ENCODE data around the gene IGF2BP2.

DNA sequence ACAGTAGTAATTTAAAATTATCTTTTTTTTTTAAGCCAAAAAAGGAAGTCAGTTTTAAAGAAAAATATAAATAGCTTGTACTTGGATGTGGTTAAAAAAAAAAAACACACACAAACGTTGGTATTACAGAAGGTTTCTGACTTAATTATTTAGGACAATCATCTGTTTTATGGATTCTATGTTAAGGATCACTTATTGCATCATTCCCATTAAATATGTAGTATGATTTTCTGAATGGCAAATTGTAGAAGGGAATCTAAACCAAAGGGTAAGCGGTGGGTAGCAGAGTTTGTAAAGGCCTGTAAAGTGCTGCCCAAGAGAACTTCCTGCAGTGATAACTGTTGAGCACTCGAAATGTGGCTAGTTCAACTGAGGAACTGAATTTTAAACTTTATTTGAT lies 230.8 kb downstream of the IGF2BP2 start:
- TF ChIP-seq BACH2 (CRISPR knock-in tag; IDR thresholded peaks at IDR 0.05; ENCODE audit: borderline replicate concordance) (no peak), RARB (CRISPR knock-in tag; IDR thresholded peaks at IDR 0.05) (no peak), ISL1 (CRISPR knock-in tag; IDR thresholded peaks at IDR 0.05) (no peak)
- TF ChIP-seq, protein P1, sequence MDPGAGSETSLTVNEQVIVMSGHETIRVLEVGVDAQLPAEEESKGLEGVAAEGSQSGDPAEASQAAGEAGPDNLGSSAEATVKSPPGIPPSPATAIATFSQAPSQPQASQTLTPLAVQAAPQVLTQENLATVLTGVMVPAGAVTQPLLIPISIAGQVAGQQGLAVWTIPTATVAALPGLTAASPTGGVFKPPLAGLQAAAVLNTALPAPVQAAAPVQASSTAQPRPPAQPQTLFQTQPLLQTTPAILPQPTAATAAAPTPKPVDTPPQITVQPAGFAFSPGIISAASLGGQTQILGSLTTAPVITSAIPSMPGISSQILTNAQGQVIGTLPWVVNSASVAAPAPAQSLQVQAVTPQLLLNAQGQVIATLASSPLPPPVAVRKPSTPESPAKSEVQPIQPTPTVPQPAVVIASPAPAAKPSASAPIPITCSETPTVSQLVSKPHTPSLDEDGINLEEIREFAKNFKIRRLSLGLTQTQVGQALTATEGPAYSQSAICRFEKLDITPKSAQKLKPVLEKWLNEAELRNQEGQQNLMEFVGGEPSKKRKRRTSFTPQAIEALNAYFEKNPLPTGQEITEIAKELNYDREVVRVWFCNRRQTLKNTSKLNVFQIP (CRISPR knock-in tag; IDR thresholded peaks at IDR 0.05; ENCODE audit: borderline replicate concordance, low read depth): no peak
- TF ChIP-seq, protein P2, sequence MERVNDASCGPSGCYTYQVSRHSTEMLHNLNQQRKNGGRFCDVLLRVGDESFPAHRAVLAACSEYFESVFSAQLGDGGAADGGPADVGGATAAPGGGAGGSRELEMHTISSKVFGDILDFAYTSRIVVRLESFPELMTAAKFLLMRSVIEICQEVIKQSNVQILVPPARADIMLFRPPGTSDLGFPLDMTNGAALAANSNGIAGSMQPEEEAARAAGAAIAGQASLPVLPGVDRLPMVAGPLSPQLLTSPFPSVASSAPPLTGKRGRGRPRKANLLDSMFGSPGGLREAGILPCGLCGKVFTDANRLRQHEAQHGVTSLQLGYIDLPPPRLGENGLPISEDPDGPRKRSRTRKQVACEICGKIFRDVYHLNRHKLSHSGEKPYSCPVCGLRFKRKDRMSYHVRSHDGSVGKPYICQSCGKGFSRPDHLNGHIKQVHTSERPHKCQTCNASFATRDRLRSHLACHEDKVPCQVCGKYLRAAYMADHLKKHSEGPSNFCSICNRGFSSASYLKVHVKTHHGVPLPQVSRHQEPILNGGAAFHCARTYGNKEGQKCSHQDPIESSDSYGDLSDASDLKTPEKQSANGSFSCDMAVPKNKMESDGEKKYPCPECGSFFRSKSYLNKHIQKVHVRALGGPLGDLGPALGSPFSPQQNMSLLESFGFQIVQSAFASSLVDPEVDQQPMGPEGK (CRISPR knock-in tag; IDR thresholded peaks at IDR 0.05; ENCODE audit: borderline replicate concordance): no peak

All from SK-N-SH treated with all-trans-retinoic acid at 6 μM for 48 hours (cell line).